A549 (cell line): ENCODE measurements around the gene KDELR3. TPM values are rescaled to one million over a fixed set of nuclear protein-coding genes. Genes with fewer than 3 reads are reported as not detected.
A peak's percentile ranks its signal among the peaks of the same experiment; 100 is the strongest.

Source experiments
- ATAC-seq, 2 experiments: fragments of 200-7000 bp in 1 of 2; fragments of >200 bp in 1 of 2; cut with Nextera tagmentation in 1 of 2; cut with Tn5 transposase in 1 of 2; 3 replicates each; pipeline versions ENCODE4 v1.8.0 to v1.9.1; 2018 to 2020; ENCODE audit warnings: mild to moderate bottlenecking in 1 of 2, moderate library complexity in 1 of 2
- CTCF ChIA-PET: fragments of 300-600 bp; sonication (Branson Sonifier 250); formaldehyde crosslinking; extraction: SDS; loops from one replicate; lab custom pipeline; 2021; ENCODE audit warnings: antibody characterized with exemption, inconsistent platforms; lab: Yijun Ruan, JAX
- POLR2A ChIA-PET: fragments of 350-600 bp; formaldehyde crosslinking; extraction: SDS; loops from one replicate; lab custom pipeline; 2021; ENCODE audit warnings: antibody characterized with exemption, inconsistent platforms; lab: Yijun Ruan, JAX
- DNase-seq, 2 experiments: peaks; one replicate each; pipeline versions ENCODE4 v3.0.0 to v3.0.0-alpha.2; 2011 to 2016; ENCODE audit warnings: low read depth in 1 of 2, low spot score in 1 of 2
- FAIRE-seq: peaks from 2 replicates; lab custom pipeline; 2011; peaks lifted over from hg19 to GRCh38; lab: Jason Lieb, UNC
- H3K27ac ChIP-seq, 2 experiments: fragments of >200 bp; sonication (Bioruptor Twin); formaldehyde crosslinking; 3 replicates each; pipeline ENCODE4 v1.5.1; 2016 to 2017
- H3K4me1 ChIP-seq: fragments of >200 bp; sonication (Bioruptor Twin); formaldehyde crosslinking; 3 replicates; pipeline ENCODE4 v1.6.1; 2016
- H3K4me2 ChIP-seq: fragments of >200 bp; sonication (Bioruptor Twin); formaldehyde crosslinking; 3 replicates; pipeline ENCODE4 v1.6.1; 2016
- H3K4me3 ChIP-seq: fragments of >200 bp; sonication (Bioruptor Twin); formaldehyde crosslinking; 3 replicates; pipeline ENCODE4 v1.5.1; 2016
- H3K9me3 ChIP-seq: fragments of >200 bp; sonication (Bioruptor Twin); formaldehyde crosslinking; 3 replicates; pipeline ENCODE4 v1.6.1; 2016
- CBX8 ChIP-seq: fragments of 200-600 bp; sonication (generic); IDR thresholded peaks from 2 replicates; pipeline ENCODE4 v1.6.1; 2016
- CHD2 ChIP-seq: fragments of 150-350 bp; IDR thresholded peaks from 2 replicates; pipeline ENCODE4 v1.6.1; 2014; ENCODE audit warnings: low read length; ENCODE audit not compliant: partially characterized antibody
- CTCF ChIP-seq: fragments of >200 bp; sonication (Bioruptor Twin); formaldehyde crosslinking; IDR thresholded peaks from 3 replicates; pipeline ENCODE4 v1.5.1; 2016
- EHF ChIP-seq: fragments of 250-450 bp; sonication (Bioruptor Pico); IDR thresholded peaks from 2 replicates; pipeline ENCODE4 v1.5.0; 2020; ENCODE audit warnings: mild to moderate bottlenecking
- EP300 ChIP-seq, 2 experiments: fragments of >200 bp; sonication (Bioruptor Twin); formaldehyde crosslinking; IDR thresholded peaks; 2 replicates in 1 of 2; 3 replicates in 1 of 2; pipeline ENCODE4 v1.6.1; 2016 to 2017
- HEYL ChIP-seq: fragments of 250-450 bp; sonication (Bioruptor Pico); IDR thresholded peaks from 2 replicates; pipeline ENCODE4 v1.8.0; 2021; ENCODE audit warnings: mild to moderate bottlenecking, moderate library complexity
- HOXA7 ChIP-seq: fragments of 250-450 bp; sonication (Bioruptor Pico); IDR thresholded peaks from 2 replicates; pipeline ENCODE4 v1.5.0; 2020; ENCODE audit warnings: mild to moderate bottlenecking, moderate library complexity
- HOXB5 ChIP-seq: fragments of 250-450 bp; sonication (Bioruptor Pico); IDR thresholded peaks from 2 replicates; pipeline ENCODE4 v1.5.0; 2020; ENCODE audit warnings: mild to moderate bottlenecking, moderate library complexity
- JUN ChIP-seq, 2 experiments: fragments of >200 bp; sonication (Bioruptor Twin); formaldehyde crosslinking; IDR thresholded peaks; 2 replicates in 1 of 2; 3 replicates in 1 of 2; pipeline ENCODE4 v1.6.1; 2016 to 2017
- JUNB ChIP-seq: fragments of >200 bp; sonication (Bioruptor Twin); formaldehyde crosslinking; IDR thresholded peaks from 2 replicates; pipeline ENCODE4 v1.6.1; 2016
- NFE2L2 ChIP-seq: fragments of 150-350 bp; conservative IDR thresholded peaks from 2 replicates; pipeline ENCODE4 v1.6.1; 2014; ENCODE audit warnings: low read length
- NPAS2 ChIP-seq: fragments of 250-450 bp; sonication (Bioruptor Pico); IDR thresholded peaks from 2 replicates; pipeline ENCODE4 v1.8.0; 2022; ENCODE audit warnings: mild to moderate bottlenecking, moderate library complexity, borderline replicate concordance
- NR3C1 ChIP-seq: fragments of >200 bp; sonication (Bioruptor Twin); formaldehyde crosslinking; IDR thresholded peaks from 3 replicates; pipeline ENCODE4 v1.6.1; 2017
- RAD21 ChIP-seq, 2 experiments: fragments of >200 bp in 1 of 2; sonication (Bioruptor Twin) in 1 of 2; formaldehyde crosslinking in 1 of 2; IDR thresholded peaks in 1 of 2; conservative IDR thresholded peaks in 1 of 2; 2 replicates in 1 of 2; 3 replicates in 1 of 2; pipeline ENCODE4 v1.6.1; 2012 to 2018; ENCODE audit warnings: inconsistent platforms in 1 of 2
- RARB ChIP-seq: fragments of 250-450 bp; sonication (Bioruptor Pico); IDR thresholded peaks from 2 replicates; pipeline ENCODE4 v1.8.0; 2021; ENCODE audit warnings: mild to moderate bottlenecking, moderate library complexity
- SMC3 ChIP-seq: fragments of >200 bp; sonication (Bioruptor Twin); formaldehyde crosslinking; IDR thresholded peaks from 3 replicates; pipeline ENCODE4 v1.6.1; 2018; ENCODE audit warnings: inconsistent platforms
- SREBF2 ChIP-seq: fragments of 450-650 bp; IDR thresholded peaks from 2 replicates; pipeline ENCODE4 v1.6.1; 2014; ENCODE audit warnings: mild to moderate bottlenecking, moderate library complexity
- TP53 ChIP-seq: fragments of 250-450 bp; sonication (Bioruptor Pico); IDR thresholded peaks from 2 replicates; pipeline ENCODE4 v1.5.0; 2021; ENCODE audit warnings: mild to moderate bottlenecking, moderate library complexity
- ZC3H11A ChIP-seq: fragments of 450-650 bp; IDR thresholded peaks from 2 replicates; pipeline ENCODE4 v1.6.1; 2014; ENCODE audit warnings: antibody characterized with exemption, mild to moderate bottlenecking
- ZSCAN20 ChIP-seq: fragments of 250-450 bp; sonication (Bioruptor Pico); IDR thresholded peaks from 2 replicates; pipeline ENCODE4 v1.8.0; 2022; ENCODE audit warnings: mild to moderate bottlenecking, moderate library complexity
- WGBS: methylation state at CpG from one replicate; pipeline ENCODE4 v1.1.6; 2017; ENCODE audit errors: missing lambda C conversion rate; 5-methylcytosine and 5-hydroxymethylcytosine counted together
- polyA plus RNA-seq, 4 experiments: library from polyadenylated mRNA; depleted of rRNA in 3 of 4; stranded (reverse); fragments of >200 nt; fragmentation: RNase III in 1 of 4; extraction: RNeasy Plus Mini Kit Qiagen cat#74134 plus additional on column Dnase treatment in 1 of 4; gene quantifications; 2 replicates in 3 of 4; 3 replicates in 1 of 4; pipeline ENCODE4 v1.2.3, GENCODE V29; 2011 to 2017
- TF ChIP-seq, protein P1 (sequence below): fragments of 250-450 bp; sonication (Bioruptor Pico); IDR thresholded peaks from 2 replicates; pipeline ENCODE4 v1.5.0; 2020; ENCODE audit warnings: low read depth, mild to moderate bottlenecking, moderate library complexity
- TF ChIP-seq, protein P2 (sequence below): fragments of 200-600 bp; sonication (generic); IDR thresholded peaks from 2 replicates; pipeline ENCODE4 v1.6.1; 2016; ENCODE audit warnings: antibody characterized with exemption, mild to moderate bottlenecking, moderate library complexity

Gene KDELR3
- polyA plus RNA-seq, 2 of the 4 experiments (the other 2 are of a cell fraction): 12.2 to 32.8 TPM

DNA sequence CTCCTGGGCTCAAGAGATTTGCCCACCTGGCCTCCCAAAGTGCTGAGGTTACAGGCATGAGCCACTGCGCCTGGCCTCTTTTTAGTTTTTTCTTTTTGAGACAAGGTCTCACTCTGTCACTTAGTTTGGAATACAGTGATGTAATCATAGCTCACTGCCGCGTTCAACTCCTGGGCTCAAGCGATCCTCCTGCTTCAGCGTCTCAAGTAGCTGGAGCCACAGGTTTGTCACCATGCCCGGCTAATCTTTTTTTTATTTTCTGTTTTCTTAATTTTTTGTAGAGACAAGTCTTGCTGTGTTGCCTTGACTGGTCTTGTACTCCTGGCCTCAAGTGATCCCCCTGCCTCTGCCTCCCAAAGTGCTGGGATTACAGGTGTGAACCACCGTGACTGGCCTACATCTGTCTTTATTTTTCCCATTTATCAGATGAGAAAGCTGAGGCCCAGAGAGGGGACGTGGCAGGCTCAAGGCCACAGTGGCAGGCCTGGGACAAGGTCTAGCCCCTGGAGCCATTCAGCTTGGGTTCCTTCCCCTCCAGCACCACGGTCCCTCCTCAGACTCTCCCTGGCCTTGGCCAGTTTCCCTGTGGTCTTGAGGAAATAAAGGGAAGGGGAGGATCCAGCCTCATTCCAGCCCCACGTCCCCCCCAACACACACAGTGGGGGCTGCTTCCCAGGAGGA, 2.8 kb upstream of the KDELR3 start (continued):
- TF ChIP-seq CTCF (no peak), JUN (IDR thresholded peaks at IDR 0.05) (no peak), NR3C1 (no peak), EHF (CRISPR knock-in tag) (no peak), SMC3 (no peak), CHD2 (no peak)

GRCh38 chr22:38465673-38466490, 2.0 kb upstream of the KDELR3 start:
- Histone ChIP-seq H3K27ac (no peak overlapping the region), H3K9me3 (no peaks in the 10 kb centered on the region), H3K4me2 (no peak overlapping the region), H3K4me1 (peaks cover 13% of the 10 kb centered on the region), H3K4me3 (no peak overlapping the region)
- FAIRE-seq (no peak), DNase-seq (no peak), ATAC-seq (no peak)
- 84% methylated on average over 22 of the region's 26 CpGs for whole genome bisulfite sequencing
- no peak for TF ChIP-seq HEYL
- TF ChIP-seq JUN (IDR thresholded peaks at IDR 0.05): no peak
- POLR2A ChIA-PET: no interaction called here
- CTCF ChIA-PET: no interaction called here

- Histone ChIP-seq H3K27ac (peak overlapping the region; percentile 76 to 91), H3K4me2 (peak overlapping the region; percentile 91), H3K4me1 (peaks cover 9% of the 10 kb centered on the region; the same call in 2 of the 3 replicates), H3K9me3 (no peaks in the 10 kb centered on the region), H3K4me3 (peak overlapping the region; percentile 53)
- WGBS: 0% methylated on average over 3 of the region's 20 CpGs
- POLR2A ChIA-PET: no interaction called here
- DNase-seq (no peak), ATAC-seq (no peak), FAIRE-seq (no peak)
- CTCF ChIA-PET: no interaction called here
- no peak for TF ChIP-seq EP300 (IDR thresholded peaks at IDR 0.05)
- no peak for TF ChIP-seq NFE2L2
- TF ChIP-seq, protein P1, sequence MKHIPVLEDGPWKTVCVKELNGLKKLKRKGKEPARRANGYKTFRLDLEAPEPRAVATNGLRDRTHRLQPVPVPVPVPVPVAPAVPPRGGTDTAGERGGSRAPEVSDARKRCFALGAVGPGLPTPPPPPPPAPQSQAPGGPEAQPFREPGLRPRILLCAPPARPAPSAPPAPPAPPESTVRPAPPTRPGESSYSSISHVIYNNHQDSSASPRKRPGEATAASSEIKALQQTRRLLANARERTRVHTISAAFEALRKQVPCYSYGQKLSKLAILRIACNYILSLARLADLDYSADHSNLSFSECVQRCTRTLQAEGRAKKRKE (CRISPR knock-in tag): no peak
- no peak for TF ChIP-seq TP53 (CRISPR knock-in tag)
- no peak for TF ChIP-seq HEYL
- no peak for TF ChIP-seq SREBF2
- TF ChIP-seq RAD21 (conservative IDR thresholded peaks at IDR 0.05 in 1 of 2, IDR thresholded peaks at IDR 0.05 in 1 of 2): no peak
- no peak for TF ChIP-seq ZC3H11A
- no peak for TF ChIP-seq HOXA7
- no peak for TF ChIP-seq NPAS2 (CRISPR knock-in tag)
- no peak for TF ChIP-seq JUNB
- TF ChIP-seq CBX8: no peak
- no peak for TF ChIP-seq ZSCAN20
- no peak for TF ChIP-seq RARB (CRISPR knock-in tag)
- TF ChIP-seq, protein P2, sequence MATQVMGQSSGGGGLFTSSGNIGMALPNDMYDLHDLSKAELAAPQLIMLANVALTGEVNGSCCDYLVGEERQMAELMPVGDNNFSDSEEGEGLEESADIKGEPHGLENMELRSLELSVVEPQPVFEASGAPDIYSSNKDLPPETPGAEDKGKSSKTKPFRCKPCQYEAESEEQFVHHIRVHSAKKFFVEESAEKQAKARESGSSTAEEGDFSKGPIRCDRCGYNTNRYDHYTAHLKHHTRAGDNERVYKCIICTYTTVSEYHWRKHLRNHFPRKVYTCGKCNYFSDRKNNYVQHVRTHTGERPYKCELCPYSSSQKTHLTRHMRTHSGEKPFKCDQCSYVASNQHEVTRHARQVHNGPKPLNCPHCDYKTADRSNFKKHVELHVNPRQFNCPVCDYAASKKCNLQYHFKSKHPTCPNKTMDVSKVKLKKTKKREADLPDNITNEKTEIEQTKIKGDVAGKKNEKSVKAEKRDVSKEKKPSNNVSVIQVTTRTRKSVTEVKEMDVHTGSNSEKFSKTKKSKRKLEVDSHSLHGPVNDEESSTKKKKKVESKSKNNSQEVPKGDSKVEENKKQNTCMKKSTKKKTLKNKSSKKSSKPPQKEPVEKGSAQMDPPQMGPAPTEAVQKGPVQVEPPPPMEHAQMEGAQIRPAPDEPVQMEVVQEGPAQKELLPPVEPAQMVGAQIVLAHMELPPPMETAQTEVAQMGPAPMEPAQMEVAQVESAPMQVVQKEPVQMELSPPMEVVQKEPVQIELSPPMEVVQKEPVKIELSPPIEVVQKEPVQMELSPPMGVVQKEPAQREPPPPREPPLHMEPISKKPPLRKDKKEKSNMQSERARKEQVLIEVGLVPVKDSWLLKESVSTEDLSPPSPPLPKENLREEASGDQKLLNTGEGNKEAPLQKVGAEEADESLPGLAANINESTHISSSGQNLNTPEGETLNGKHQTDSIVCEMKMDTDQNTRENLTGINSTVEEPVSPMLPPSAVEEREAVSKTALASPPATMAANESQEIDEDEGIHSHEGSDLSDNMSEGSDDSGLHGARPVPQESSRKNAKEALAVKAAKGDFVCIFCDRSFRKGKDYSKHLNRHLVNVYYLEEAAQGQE: no peak
- no peak for TF ChIP-seq HOXB5 (CRISPR knock-in tag)
Observed at GRCh38 chr22:38467438-38467903, 425 bp upstream of the KDELR3 start.
